GM18867 (cell line): Measurements from ENCODE around the gene P2RY11.

ENCODE experiments used
- ATAC-seq: cut with Tn5 transposase; IDR thresholded peaks from one replicate; pipeline ENCODE4 v1.9.1; 2021; ENCODE audit warnings: mild to moderate bottlenecking, moderate library complexity; ENCODE audit not compliant: unreplicated experiment

The P2RY11 gene

GRCh38 chr19:10111405-10111811 is at the start of gene P2RY11:
TSS of gene P2RY11 (plus strand) at chr19:10111693. CDS start at chr19:10111722, 29 bp downstream.
- no peak for ATAC-seq

- ATAC-seq: no peak
Observed at GRCh38 chr19:10061717-10062310, 49.7 kb upstream of the P2RY11 start.

GRCh38 chr19:10068205-10068604 is 43.3 kb upstream of the P2RY11 start:
- ATAC-seq: no peak

GRCh38 chr19:10069046-10069445 is 42.4 kb upstream of the P2RY11 start:
- ATAC-seq: no peak

- no peak for ATAC-seq
Observed at GRCh38 chr19:10070730-10071446, 40.6 kb upstream of the P2RY11 start.

GRCh38 chr19:10074153-10074552 is 37.3 kb upstream of the P2RY11 start:
- no peak for ATAC-seq

GRCh38 chr19:10076535-10076934 is 35.0 kb upstream of the P2RY11 start:
- no peak for ATAC-seq

GRCh38 chr19:10078329-10078728 is 33.2 kb upstream of the P2RY11 start:
- no peak for ATAC-seq

GRCh38 chr19:10079031-10079453 is 32.5 kb upstream of the P2RY11 start:
- no peak for ATAC-seq

GRCh38 chr19:10083911-10084310 is 27.6 kb upstream of the P2RY11 start:
- no peak for ATAC-seq

- no peak for ATAC-seq
Observed at GRCh38 chr19:10084803-10085202, 26.7 kb upstream of the P2RY11 start.

GRCh38 chr19:10085641-10086590 is 25.6 kb upstream of the P2RY11 start, which contains the start of gene SHFL:
TSS of gene SHFL (plus strand) at chr19:10086317. CDS start at chr19:10086428, 111 bp downstream.
- peak; percentile 87 for ATAC-seq

GRCh38 chr19:10086591-10087192 is 24.8 kb upstream of the P2RY11 start:
- ATAC-seq: no peak

- no peak for ATAC-seq
Observed at GRCh38 chr19:10087296-10088061, 24.0 kb upstream of the P2RY11 start.

- no peak for ATAC-seq
Observed at GRCh38 chr19:10088949-10089554, 22.4 kb upstream of the P2RY11 start.

GRCh38 chr19:10089801-10090375 is 21.6 kb upstream of the P2RY11 start:
- no peak for ATAC-seq

- ATAC-seq: no peak
Observed at GRCh38 chr19:10091370-10091687, 20.2 kb upstream of the P2RY11 start.

GRCh38 chr19:10091895-10092641 is 19.4 kb upstream of the P2RY11 start:
- no peak for ATAC-seq
